ENCODE measurements around the gene FAXC. TPM values are rescaled to one million over a fixed set of nuclear protein-coding genes. Genes with fewer than 3 reads are reported as not detected.

The FAXC gene
- total and polyA plus RNA-seq, 2 of the 8 experiments (the other 6 are each of a cell fraction or from before 2014, with no cell fraction given): 23.2 to 29.8 TPM

DNA sequence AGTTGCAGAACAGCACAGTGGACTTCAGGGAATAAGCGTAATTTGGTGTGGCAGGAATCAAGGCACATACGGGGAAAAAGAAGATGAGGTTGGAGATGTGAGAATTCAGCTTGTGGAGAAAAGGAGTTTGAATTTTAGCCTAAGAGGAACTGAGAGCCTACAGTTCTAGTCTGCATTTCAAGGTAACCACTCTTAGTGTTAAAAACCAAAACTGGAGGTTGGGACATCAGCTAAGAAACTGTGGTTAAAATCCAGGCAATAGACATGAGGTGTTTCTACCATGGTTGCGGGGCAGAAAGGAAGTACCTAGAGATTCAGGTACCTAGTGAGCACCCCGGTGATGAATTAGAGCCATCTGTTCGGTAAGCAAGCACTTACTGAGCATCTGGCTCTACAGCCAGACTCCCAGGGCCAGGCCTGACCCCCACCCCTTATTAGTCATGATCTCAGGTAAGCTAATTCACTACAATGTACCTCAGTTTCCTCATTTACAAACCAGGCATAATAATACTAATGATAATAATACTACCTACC lies 44.4 kb downstream of the FAXC start:
- no peak overlapping the region for H4K5ac ChIP-seq (ENCODE audit: insufficient read length, low read depth, low read length)
- no peak overlapping the region for H3K27ac ChIP-seq (ENCODE audit: low read depth, low read length)
- ChIA-PET CTCF (ENCODE audit: partially characterized antibody) (interaction anchor here (1.6 to 3.0 kb wide), 2 partner anchors 13 to 25 kb away, joined by 5 to 11 read pairs; no protein-coding TSS in a partner anchor), POLR2A (ENCODE audit: partially characterized antibody) (no interaction called here)
- peaks cover 0 to 5% (median 3%) of the 10 kb centered on the region in 4 experiments; a peak in 2 of 7 replicates for H3K4me1 ChIP-seq (replicated peaks in 1 of 4; ENCODE audit: control insufficient read depth in 3 of 4, insufficient read depth in 4 of 4, low read length in 3 of 4)
- no peaks in the 10 kb centered on the region for H3K23me2 ChIP-seq (ENCODE audit: low read depth, low read length)
- no peak overlapping the region for H2BK20ac ChIP-seq (ENCODE audit: low read length)
- no peaks in the 10 kb centered on the region; a peak in 1 of 8 replicates for H3K36me3 ChIP-seq (ENCODE audit: control insufficient read depth in 2 of 4, insufficient read depth in 4 of 4, low read length in 3 of 4)
- no peak overlapping the region for H2BK15ac ChIP-seq (ENCODE audit: low read length)
- FAIRE-seq (no peak), DNase-seq (ENCODE audit: low read depth in 1 of 2, low spot score in 2 of 2) (no peak)
- no peak overlapping the region for H3K4ac ChIP-seq (replicated peaks; ENCODE audit: insufficient read length, low read depth, low read length)
- WGBS, 2 experiments (ENCODE audit: extremely low coverage in 1 of 2, insufficient coverage in 1 of 2, insufficient read length in 1 of 2, insufficient replicate concordance in 2 of 2, low coverage in 1 of 2, low lambda C conversion rate in 2 of 2, missing lambda C conversion rate in 1 of 2): 96% methylated on average over 5 of the region's 5 CpGs; no CpG with 5 or more reads in 1 of the 2 experiments
- H3K79me1 ChIP-seq (ENCODE audit: low read depth, low read length): no peaks in the 10 kb centered on the region
- no peak overlapping the region for H3K18ac ChIP-seq (ENCODE audit: extremely low read depth, low read length)
- no peak overlapping the region for H4K8ac ChIP-seq (ENCODE audit: extremely low read depth, insufficient read depth, low read length)
- no peaks in the 10 kb centered on the region for H3K79me2 ChIP-seq (ENCODE audit: control insufficient read depth in 1 of 2, insufficient read depth in 2 of 2, low read length in 2 of 2)
- no peak overlapping the region for H2BK12ac ChIP-seq (ENCODE audit: low read depth, low read length)
- H2BK5ac ChIP-seq (ENCODE audit: low read depth, low read length): no peak overlapping the region
- H3K56ac ChIP-seq (replicated peaks; ENCODE audit: insufficient read length, low read depth, low read length): no peak overlapping the region
- no peak overlapping the region for H2AFZ ChIP-seq (ENCODE audit: low read length)
- no peak overlapping the region for H3K23ac ChIP-seq (ENCODE audit: insufficient read length)
- H3K27me3 ChIP-seq (replicated peaks in 1 of 4; ENCODE audit: control insufficient read depth in 3 of 4, extremely low read depth in 1 of 4, insufficient read depth in 3 of 4, low read length in 3 of 4): no peaks in the 10 kb centered on the region
- H3K4me2 ChIP-seq (ENCODE audit: insufficient read depth in 1 of 2, low read depth in 2 of 2, low read length in 2 of 2): no peak overlapping the region
- H2BK120ac ChIP-seq (replicated peaks; ENCODE audit: low read depth, low read length): no peak overlapping the region
- H3K9me3 ChIP-seq (ENCODE audit: insufficient read depth in 2 of 2, low read depth in 1 of 2, low read length in 1 of 2): no peaks in the 10 kb centered on the region
- H3K14ac ChIP-seq (ENCODE audit: insufficient read length): no peak overlapping the region
- no peak overlapping the region for H3K9ac ChIP-seq (replicated peaks in 1 of 4; ENCODE audit: extremely low read depth in 1 of 4, low read depth in 3 of 4, low read length in 3 of 4)
- no peak overlapping the region for H4K91ac ChIP-seq (replicated peaks; ENCODE audit: insufficient read length, low read length)
- H2AK5ac ChIP-seq (ENCODE audit: low read depth, low read length): no peak overlapping the region
- H3K4me3 ChIP-seq (ENCODE audit: extremely low read depth in 1 of 4, insufficient read depth in 2 of 4, low read depth in 3 of 4, low read length in 4 of 4): no peak overlapping the region
- peaks cover 0 to 2% of the 10 kb centered on the region in 2 experiments for H4K20me1 ChIP-seq (replicated peaks in 1 of 2; ENCODE audit: control insufficient read depth in 1 of 2, insufficient read depth in 2 of 2, low read length in 2 of 2)
- TF ChIP-seq RFX5 (IDR thresholded peaks at IDR 0.05; ENCODE audit: borderline replicate concordance, low read depth, low read length) (no peak), JUN (IDR thresholded peaks at IDR 0.05; ENCODE audit: low read depth, low read length) (no peak)
